ENCODE results near the gene SP7.

The SP7 gene

GRCh38 chr12:53355121-53355520 is 19.0 kb upstream of the SP7 start:
- Histone ChIP-seq H3K4me1 (ENCODE audit: low read length) (no peaks in the 10 kb centered on the region), H3K9me3 (replicated peaks; ENCODE audit: insufficient read depth, low read length) (no peaks in the 10 kb centered on the region), H3F3A (ENCODE audit: insufficient read depth, low read length) (no peaks in the 10 kb centered on the region), H3K4me3 (ENCODE audit: low read length) (no peak overlapping the region), H3K36me3 (replicated peaks; ENCODE audit: insufficient read depth, low read length) (no peaks in the 10 kb centered on the region), H3K9ac (ENCODE audit: low read length) (no peak overlapping the region), H3K4me2 (ENCODE audit: low read depth, low read length) (no peak overlapping the region), H2AFZ (ENCODE audit: low read length) (no peak overlapping the region), H3K79me2 (ENCODE audit: low read length) (no peaks in the 10 kb centered on the region), H3K27ac (ENCODE audit: low read length) (no peak overlapping the region), H4K20me1 (ENCODE audit: insufficient read depth, low read length) (no peaks in the 10 kb centered on the region), H3K27me3 (replicated peaks; ENCODE audit: insufficient read depth, low read length) (no peaks in the 10 kb centered on the region), H3K9me2 (replicated peaks; ENCODE audit: insufficient read depth, low read length) (no peaks in the 10 kb centered on the region)
- DNase-seq = no peak
- TF ChIP-seq CTCF (IDR thresholded peaks at IDR 0.05; ENCODE audit: low read length) (no peak), EZH2phosphoT487 (IDR thresholded peaks at IDR 0.05; ENCODE audit: low read length) (no peak), EZH2 (optimal IDR thresholded peaks at IDR 0.05; ENCODE audit: low read depth, low read length) (no peak)

- Histone ChIP-seq H3K36me3 (replicated peaks; ENCODE audit: insufficient read depth, low read length) (no peaks in the 10 kb centered on the region), H4K20me1 (ENCODE audit: insufficient read depth, low read length) (no peaks in the 10 kb centered on the region), H3K4me3 (ENCODE audit: low read length) (no peak overlapping the region), H3K9me3 (replicated peaks; ENCODE audit: insufficient read depth, low read length) (no peaks in the 10 kb centered on the region), H3K79me2 (ENCODE audit: low read length) (no peaks in the 10 kb centered on the region), H3K27ac (ENCODE audit: low read length) (no peak overlapping the region), H3K27me3 (replicated peaks; ENCODE audit: insufficient read depth, low read length) (no peaks in the 10 kb centered on the region), H2AFZ (ENCODE audit: low read length) (no peak overlapping the region; the same call in 1 of the 2 replicates), H3K9me2 (replicated peaks; ENCODE audit: insufficient read depth, low read length) (no peaks in the 10 kb centered on the region), H3K4me2 (ENCODE audit: low read depth, low read length) (no peak overlapping the region), H3K4me1 (ENCODE audit: low read length) (no peaks in the 10 kb centered on the region), H3K9ac (ENCODE audit: low read length) (no peak overlapping the region), H3F3A (ENCODE audit: insufficient read depth, low read length) (no peaks in the 10 kb centered on the region)
- DNase-seq = no peak
- TF ChIP-seq EZH2 (optimal IDR thresholded peaks at IDR 0.05; ENCODE audit: low read depth, low read length) = no peak
- no peak for TF ChIP-seq EZH2phosphoT487 (IDR thresholded peaks at IDR 0.05; ENCODE audit: low read length)
- TF ChIP-seq CTCF (IDR thresholded peaks at IDR 0.05; ENCODE audit: low read length) = no peak
These were observed 17.1 kb upstream of the SP7 start for GRCh38 chr12:53353257-53353655.

GRCh38 chr12:53352331-53353256 is 16.4 kb upstream of the SP7 start:
- no peaks in the 10 kb centered on the region for H3K27me3 ChIP-seq (replicated peaks; ENCODE audit: insufficient read depth, low read length)
- H3K9me2 ChIP-seq (replicated peaks; ENCODE audit: insufficient read depth, low read length) = no peaks in the 10 kb centered on the region
- no peak overlapping the region for H3K9ac ChIP-seq (ENCODE audit: low read length)
- H3K79me2 ChIP-seq (ENCODE audit: low read length) = no peaks in the 10 kb centered on the region
- H3K27ac ChIP-seq (ENCODE audit: low read length) = no peak overlapping the region
- DNase-seq = peak; percentile 89
- H3K4me3 ChIP-seq (ENCODE audit: low read length) = no peak overlapping the region
- H3K9me3 ChIP-seq (replicated peaks; ENCODE audit: insufficient read depth, low read length) = no peaks in the 10 kb centered on the region
- H2AFZ ChIP-seq (ENCODE audit: low read length) = peak overlapping the region; percentile 43
- no peaks in the 10 kb centered on the region for H3K36me3 ChIP-seq (replicated peaks; ENCODE audit: insufficient read depth, low read length)
- no peaks in the 10 kb centered on the region for H3K4me1 ChIP-seq (ENCODE audit: low read length)
- no peak for TF ChIP-seq EZH2 (optimal IDR thresholded peaks at IDR 0.05; ENCODE audit: low read depth, low read length)
- peak; percentile 82 for TF ChIP-seq CTCF (IDR thresholded peaks at IDR 0.05; ENCODE audit: low read length)
- no peak for TF ChIP-seq EZH2phosphoT487 (IDR thresholded peaks at IDR 0.05; ENCODE audit: low read length)
- H3F3A ChIP-seq (ENCODE audit: insufficient read depth, low read length) = no peaks in the 10 kb centered on the region
- H3K4me2 ChIP-seq (ENCODE audit: low read depth, low read length) = peak overlapping the region; percentile 23; the same call in 1 of the 2 replicates
- no peaks in the 10 kb centered on the region for H4K20me1 ChIP-seq (ENCODE audit: insufficient read depth, low read length)
